Adrenal gland (tissue), 19 donors: ENCODE results near the gene MUC2. TPM values are rescaled to one million over a fixed set of nuclear protein-coding genes. Genes with fewer than 3 reads are reported as not detected.

Source experiments
- DNase-seq, 7 donors: peaks; one replicate each; pipeline ENCODE4 v3.0.0-alpha.2; 2019 to 2020
- H3K27ac ChIP-seq, 5 donors: fragments of 200-600 bp; sonication (generic) in 4 of 5; 1 replicate in 3 of 5; 2 replicates in 2 of 5; pipeline versions ENCODE4 v1.5.1 to v1.8.0; 2016 to 2020; ENCODE audit warnings: mild to moderate bottlenecking in 1 of 5
- H3K27me3 ChIP-seq: fragments of 200-600 bp; 2 replicates; pipeline ENCODE4 v1.8.0; 2021
- H3K36me3 ChIP-seq, 2 donors: fragments of 200-600 bp; replicated peaks in 1 of 2; 1 replicate in 1 of 2; 2 replicates in 1 of 2; pipeline versions ENCODE4 v1.5.1 to v1.8.0; 2018 to 2022
- H3K4me1 ChIP-seq, 2 donors: fragments of 200-600 bp; replicated peaks in 1 of 2; 1 replicate in 1 of 2; 2 replicates in 1 of 2; pipeline versions ENCODE4 v1.5.1 to v1.8.0; 2018 to 2021
- H3K4me3 ChIP-seq, 4 donors: fragments of 200-600 bp; sonication (generic) in 3 of 4; one replicate each; pipeline ENCODE4 v1.5.1; 2016 to 2018
- H3K9me3 ChIP-seq, 3 donors: fragments of 200-600 bp; sonication (generic) in 1 of 3; replicated peaks in 1 of 3; 1 replicate in 2 of 3; 2 replicates in 1 of 3; pipeline versions ENCODE4 v1.5.1 to v1.8.0; 2016 to 2021
- CTCF ChIP-seq, 6 experiments: fragments of 450-650 bp in 4 of 6; fragments of 200-600 bp in 2 of 6; sonication (generic) in 1 of 6; IDR thresholded peaks; 1 replicate in 5 of 6; 2 replicates in 1 of 6; pipeline versions ENCODE4 v1.5.1 to v1.8.0; 2016 to 2021; ENCODE audit warnings: antibody characterized with exemption in 6 of 6, mild to moderate bottlenecking in 2 of 6, moderate library complexity in 1 of 6
- POLR2A ChIP-seq, 2 donors: fragments of 450-650 bp; IDR thresholded peaks; one replicate each; pipeline ENCODE4 v1.6.1; 2017; ENCODE audit warnings: antibody characterized with exemption in 2 of 2, mild to moderate bottlenecking in 2 of 2, moderate library complexity in 1 of 2
- WGBS, 4 donors: extraction: QIAGEN DNeasy Blood & Tissue Kit in 2 of 4; methylation state at CpG; one replicate each; pipeline versions ENCODE4 v1.1.5 to v1.1.7; 2013 to 2017; 5-methylcytosine and 5-hydroxymethylcytosine counted together
- intact Hi-C, 2 donors: fragments of 100-400 bp; cut with DNase I; formaldehyde crosslinking; loops; one replicate each; pipeline versions ENCODE4 v1.14.1 to v1.15.0; 2022 to 2023
- long read RNA-seq, 10 donors: library from polyadenylated mRNA in 3 of 10; unstranded in 2 of 10; stranded (forward) in 1 of 10; transcript quantifications; one replicate each; pipeline ENCODE4 v2.0.0 and lab custom pipeline, GENCODE V29; 2021 to 2026
- polyA plus RNA-seq, 3 donors: library from polyadenylated mRNA; stranded (reverse); fragments of 200-250 nt in 2 of 3; fragments of 350-450 nt in 1 of 3; fragmentation: Illumina TruSeq in 1 of 3; extraction: RNeasy Lipid Tissue Mini Kit (QIAGEN cat#74804) in 1 of 3; gene quantifications; one replicate each; pipeline ENCODE4 v1.2.3, GENCODE V29; 2013 to 2014
- total RNA-seq, 9 donors: library from RNA; depleted of rRNA in 4 of 9; stranded (reverse); fragments of >200 nt in 4 of 9; fragments of 120-200 nt in 1 of 9; fragmentation: NEBNext Ultra II Directional in 1 of 9; extraction: Animal tissue kit (Norgen Biotek cat#: 25700) in 1 of 9; gene quantifications; one replicate each; pipeline versions ENCODE4 v1.1.0 to v1.2.4, GENCODE V29; 2013 to 2023
- donor health status: healthy with polysubstance abuse.
- donor health status: Bipolar disorder and iron deficiency.
- donor health status: DM: yes; HTN: yes; CAD: no.
- donor health status: DM: no; HTN: no; CAD: no.
- donor health status: DM: no; HTN: no; CAD: no.
- donor health status: DM: yes; HTN: yes; CAD: no.

MUC2 gene
- total RNA-seq (under 1 TPM in 4 of 9 donors, not detected in 5; 0.04 to 0.31 (median 0.20) TPM), polyA plus RNA-seq (under 1 TPM in 1 of 3 donors, not detected in 2; under 0.01 TPM)
- long read RNA-seq, donor 1, result 0 reads
- long read RNA-seq, donor 2, result 0 reads
- long read RNA-seq, donor 3, result 0 reads
- long read RNA-seq, donor 4, result 0 reads
- long read RNA-seq, donor 5, result 0 reads
- long read RNA-seq, donor 6, result 0 reads
- long read RNA-seq, donor 7, result 0 reads
- long read RNA-seq, donor 8, result 0 reads
- long read RNA-seq, donor 9, result 0 reads
- long read RNA-seq, donor 10, result 0 reads

DNA sequence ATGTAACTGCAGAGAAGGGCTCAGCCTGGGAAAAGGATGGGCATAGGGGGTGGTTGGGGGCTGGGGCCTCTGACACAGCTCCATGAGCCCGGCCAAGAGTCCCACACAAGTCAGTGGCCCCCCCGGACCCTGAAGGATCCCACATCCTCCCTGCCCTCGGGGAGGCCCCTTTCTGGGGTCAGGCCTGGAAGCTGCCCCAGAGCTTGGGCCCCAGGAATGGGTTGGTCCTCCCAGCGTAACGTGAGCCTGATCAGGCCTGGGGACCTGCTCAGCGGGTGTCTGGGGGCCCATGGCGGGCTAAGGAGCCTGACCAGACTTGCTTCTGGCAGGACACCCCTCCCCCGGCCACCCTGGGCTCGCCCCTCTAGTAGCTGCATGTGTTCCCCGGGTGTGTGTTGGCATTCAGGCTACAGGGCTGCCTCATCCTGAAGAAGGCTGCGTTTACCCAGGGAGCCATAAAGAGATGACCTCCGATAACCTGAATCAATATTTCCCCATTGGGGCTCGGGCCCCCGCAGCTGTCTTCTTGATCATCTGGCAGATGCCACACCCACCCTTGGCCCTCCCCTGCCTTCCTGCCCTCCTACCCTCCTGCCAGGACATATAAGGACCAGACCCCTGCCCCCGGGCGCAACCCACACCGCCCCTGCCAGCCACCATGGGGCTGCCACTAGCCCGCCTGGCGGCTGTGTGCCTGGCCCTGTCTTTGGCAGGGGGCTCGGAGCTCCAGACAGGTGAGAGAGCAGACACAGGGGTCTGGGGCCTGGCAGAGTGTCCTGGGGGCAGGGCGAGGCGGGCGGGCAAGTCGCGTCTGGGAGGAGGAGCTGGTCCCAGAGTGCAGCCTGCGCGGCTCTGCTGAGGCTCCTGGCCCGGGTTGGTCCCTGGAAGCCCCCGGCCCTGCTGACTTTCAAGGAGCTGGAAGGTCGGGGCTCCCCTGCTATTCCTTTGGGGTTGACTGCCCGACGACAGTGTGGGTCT lies at the start of gene MUC2:
Gene MUC2 (plus strand): TSS at position 631 of the 978 bp plus-strand sequence.
- H3K36me3 ChIP-seq, result no peaks in the 10 kb centered on the region
- WGBS, 4 donors, result 79 to 90% (median 85%) methylated on average over 12 to 32 of the region's 32 CpGs
- peak in 3 of 7 donors; percentile 7 to 17 (median 9) for DNase-seq
- no peaks in the 10 kb centered on the region for H3K27me3 ChIP-seq
- H3K4me3 ChIP-seq, result no peak within 1 kb of the TSS
- H3K4me1 ChIP-seq, result peaks cover 0 to 6% of the 10 kb centered on the region in 2 donors
- intact Hi-C loops, result no loop called here
- no peak for TF ChIP-seq CTCF (IDR thresholded peaks at IDR 0.05)
- TF ChIP-seq POLR2A (IDR thresholded peaks at IDR 0.05), result no peak
- no peak within 1 kb of the TSS for H3K27ac ChIP-seq
- H3K9me3 ChIP-seq, result no peaks in the 10 kb centered on the region

GRCh38 chr11:1025410-1026162 lies 49.1 kb upstream of the MUC2 start:
- H3K4me1 ChIP-seq, result no peaks in the 10 kb centered on the region
- WGBS, 4 donors, result 67 to 75% (median 74%) methylated on average over 2 to 35 of the region's 35 CpGs
- TF ChIP-seq POLR2A (IDR thresholded peaks at IDR 0.05), result no peak
- H3K27me3 ChIP-seq, result no peaks in the 10 kb centered on the region
- intact Hi-C loops, result no loop called here
- DNase-seq, result no peak
- H3K36me3 ChIP-seq, result no peaks in the 10 kb centered on the region
- H3K9me3 ChIP-seq, result no peaks in the 10 kb centered on the region
- no peak overlapping the region for H3K4me3 ChIP-seq
- H3K27ac ChIP-seq, result no peak overlapping the region

- Histone ChIP-seq H3K4me3 (no peak overlapping the region), H3K36me3 (no peaks in the 10 kb centered on the region), H3K9me3 (no peaks in the 10 kb centered on the region), H3K27ac (no peak overlapping the region), H3K4me1 (no peaks in the 10 kb centered on the region), H3K27me3 (no peaks in the 10 kb centered on the region)
- 78 to 90% (median 83%) methylated on average over 13 to 14 of the region's 14 CpGs; no CpG with 5 or more reads in 1 of the 4 donors for WGBS, 4 donors
- TF ChIP-seq POLR2A (IDR thresholded peaks at IDR 0.05) (no peak), CTCF (IDR thresholded peaks at IDR 0.05) (no peak)
- DNase-seq, result no peak
- intact Hi-C loops, result no loop called here
Measured at GRCh38 chr11:1026163-1026450, 48.6 kb upstream of the MUC2 start.

DNA sequence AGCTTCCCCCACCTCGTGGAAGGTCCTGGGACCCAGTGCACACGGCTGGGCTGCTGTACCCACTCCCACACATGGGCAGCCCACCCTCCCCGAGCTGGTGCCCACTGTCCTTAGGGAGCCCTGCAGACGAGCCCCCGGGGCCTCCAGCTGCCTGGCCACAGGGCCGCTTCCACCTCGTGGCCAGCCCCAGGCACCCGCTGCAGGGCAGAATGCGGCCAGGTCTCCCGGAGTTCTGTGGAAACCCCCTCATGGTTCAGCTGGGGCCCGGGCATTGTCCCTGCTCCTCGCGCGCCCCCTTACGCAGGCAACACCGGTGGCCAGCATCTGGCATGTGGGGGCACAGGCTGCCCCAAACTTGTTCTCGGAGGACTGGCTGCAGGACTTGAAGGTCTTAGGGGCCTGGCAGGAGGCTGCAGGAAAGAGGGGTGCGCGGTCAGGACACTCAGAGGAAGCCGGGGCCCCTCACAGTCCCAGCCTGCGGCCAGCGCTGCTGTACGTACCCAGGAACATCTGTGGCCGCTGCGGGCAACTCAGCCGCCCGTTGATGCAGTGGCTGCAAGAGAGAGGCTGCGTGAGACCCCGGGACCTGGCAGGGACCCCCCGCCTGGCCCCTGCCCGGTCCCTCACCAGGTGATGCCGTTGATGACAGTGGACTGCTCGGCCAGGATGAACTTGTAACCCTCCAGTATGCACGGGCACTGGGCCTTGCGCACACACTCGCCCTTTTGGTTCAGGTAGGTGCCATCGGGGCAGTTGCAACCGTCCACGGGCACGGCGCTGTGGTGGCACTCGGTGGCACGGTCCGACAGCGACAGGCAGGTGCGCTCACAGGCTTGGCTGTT lies 47.8 kb upstream of the MUC2 start:
- no peaks in the 10 kb centered on the region for H3K9me3 ChIP-seq
- H3K4me3 ChIP-seq, result no peak overlapping the region
- WGBS, 4 donors, result 80 to 85% (median 83%) methylated on average over 4 to 46 of the region's 46 CpGs
- no peaks in the 10 kb centered on the region for H3K4me1 ChIP-seq
- H3K27ac ChIP-seq, result no peak overlapping the region
- H3K36me3 ChIP-seq, result no peaks in the 10 kb centered on the region
- H3K27me3 ChIP-seq, result no peaks in the 10 kb centered on the region
- DNase-seq, result no peak
- no peak for TF ChIP-seq POLR2A (IDR thresholded peaks at IDR 0.05)
- no peak for TF ChIP-seq CTCF (IDR thresholded peaks at IDR 0.05)
- intact Hi-C loops, result no loop called here
